GM12892 (cell line): ENCODE results near the gene PDE8A.

ENCODE experiments used
- DNase-seq: peaks from one replicate; pipeline ENCODE4 v3.0.0; 2011; ENCODE audit not compliant: insufficient read length
- FAIRE-seq: peaks from 2 replicates; lab custom pipeline; 2011; peaks lifted over from hg19 to GRCh38; lab: Jason Lieb, UNC
- POLR2A ChIP-seq: IDR thresholded peaks from 2 replicates; pipeline ENCODE4 v1.6.1; 2011; ENCODE audit warnings: low read depth, low read length, control low read depth
- POLR2AphosphoS5 ChIP-seq: IDR thresholded peaks from 2 replicates; pipeline ENCODE4 v1.6.1; 2011; ENCODE audit warnings: low read depth, low read length, control low read depth
- TAF1 ChIP-seq: IDR thresholded peaks from 2 replicates; pipeline ENCODE4 v1.6.1; 2011; ENCODE audit warnings: low read depth, mild to moderate bottlenecking, control low read depth, low read length, borderline replicate concordance

Gene PDE8A

DNA sequence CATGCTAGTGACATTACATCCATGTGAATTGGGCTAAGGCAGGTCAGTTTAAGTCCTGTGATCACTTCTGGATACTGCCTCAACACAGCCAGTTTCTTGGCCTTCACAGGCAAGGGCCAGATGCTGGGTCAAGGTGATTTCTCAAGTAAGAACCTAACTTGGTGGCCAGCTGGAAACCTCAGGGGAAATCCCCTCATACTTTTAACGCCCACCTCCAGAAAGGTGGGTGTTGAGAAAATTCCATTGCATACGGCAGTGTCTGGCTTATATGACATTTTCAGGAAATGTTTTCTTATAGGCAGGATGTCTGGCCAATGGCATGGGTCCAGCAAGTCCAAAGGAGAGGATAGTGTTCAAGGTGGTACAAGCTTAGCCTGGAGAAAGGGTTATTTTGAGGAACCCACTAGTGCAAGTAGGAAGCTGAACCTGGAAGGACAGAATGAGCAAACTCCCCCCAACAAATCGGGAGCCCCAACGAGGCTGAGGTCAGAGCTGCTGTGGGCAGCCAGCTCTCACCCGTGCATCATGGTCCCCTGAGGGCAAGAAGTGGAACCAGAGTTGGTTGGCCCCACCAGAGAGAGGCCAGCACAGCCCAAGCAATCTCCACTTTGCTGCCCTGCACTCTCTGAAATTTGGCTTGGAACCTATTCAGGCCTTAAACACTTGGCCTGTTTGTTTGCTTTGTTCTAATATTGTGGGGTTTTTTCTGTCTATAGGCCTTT, 135.4 kb downstream of the PDE8A start:
- TF ChIP-seq POLR2AphosphoS5 (no peak), POLR2A (no peak), TAF1 (no peak)
- DNase-seq (no peak), FAIRE-seq (no peak)

DNA sequence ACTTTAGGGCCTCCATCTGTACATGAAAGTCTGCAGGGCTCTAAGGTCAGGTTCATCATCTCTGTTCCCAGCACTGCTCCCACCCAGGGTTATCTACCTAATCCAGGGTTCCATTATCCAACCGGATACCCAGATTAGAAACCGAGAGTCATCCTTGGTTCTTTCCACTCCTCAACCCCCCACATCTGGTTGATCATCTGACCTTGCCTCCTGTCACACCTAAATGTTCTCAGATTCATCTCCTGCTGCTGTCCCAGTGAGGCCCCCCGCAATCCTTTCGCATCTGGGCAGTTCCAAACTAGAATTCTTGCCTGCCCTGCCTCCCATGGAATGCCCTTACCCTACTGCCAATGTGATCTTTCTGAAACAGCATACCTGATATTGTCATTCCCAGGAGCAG, 136.5 kb downstream of the PDE8A start:
- FAIRE-seq = no peak
- no peak for DNase-seq
- TF ChIP-seq POLR2A (no peak), POLR2AphosphoS5 (no peak), TAF1 (no peak)

DNA sequence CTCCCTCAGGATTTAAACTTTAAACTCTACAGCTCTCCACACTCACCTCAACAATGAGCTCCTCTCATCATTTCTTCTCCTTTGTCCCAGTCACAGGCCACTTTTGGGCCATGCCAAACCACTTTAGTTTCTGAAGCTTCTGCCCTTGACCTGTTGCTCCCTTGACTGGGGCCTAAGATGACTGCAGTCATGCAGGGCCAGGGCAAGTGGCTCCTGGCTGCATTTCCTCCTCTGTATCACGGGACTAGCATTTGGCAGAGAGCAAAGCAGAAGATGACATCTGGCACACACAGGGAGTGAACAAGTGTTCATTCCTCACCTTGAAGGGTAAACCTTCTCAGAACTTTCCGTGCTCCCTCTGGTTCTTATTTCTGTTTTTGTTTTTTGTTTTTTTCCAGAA, 136.9 kb downstream of the PDE8A start:
- no peak for DNase-seq
- no peak for FAIRE-seq
- no peak for TF ChIP-seq POLR2AphosphoS5
- TF ChIP-seq POLR2A = no peak
- no peak for TF ChIP-seq TAF1

DNA sequence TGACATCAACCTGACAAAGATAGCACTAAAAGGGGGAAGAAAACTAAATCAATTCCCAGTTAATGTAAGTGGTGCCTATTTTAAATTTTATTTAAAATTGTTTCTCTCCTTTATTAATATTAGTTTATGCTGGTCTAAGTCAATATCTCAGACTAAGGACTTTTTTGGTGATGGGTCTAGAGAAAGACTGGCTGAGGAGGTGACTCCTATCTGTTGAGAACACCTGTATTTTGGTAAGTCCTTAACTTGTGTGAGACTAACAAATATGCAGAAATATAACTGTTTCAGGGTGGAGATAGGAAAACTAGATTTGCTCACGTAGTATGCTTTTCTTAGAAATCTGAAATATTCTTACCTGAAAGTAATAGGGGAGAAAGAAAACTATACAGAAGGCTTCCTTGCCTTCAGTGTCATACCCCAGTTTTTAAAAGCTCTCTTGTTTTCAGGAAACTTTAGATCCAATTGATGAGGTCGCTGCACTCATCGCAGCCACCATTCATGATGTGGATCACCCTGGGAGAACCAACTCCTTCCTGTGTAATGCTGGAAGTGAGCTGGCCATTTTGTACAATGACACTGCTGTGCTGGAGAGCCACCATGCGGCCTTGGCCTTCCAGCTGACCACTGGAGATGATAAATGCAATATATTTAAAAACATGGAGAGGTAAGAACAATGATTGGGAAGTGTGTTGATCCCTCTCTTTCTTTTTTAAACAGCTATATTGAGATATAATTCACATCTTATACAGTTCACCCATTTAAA, 138.9 kb downstream of the PDE8A start:
- FAIRE-seq (no peak), DNase-seq (no peak)
- TF ChIP-seq TAF1 (no peak), POLR2A (no peak), POLR2AphosphoS5 (no peak)

DNA sequence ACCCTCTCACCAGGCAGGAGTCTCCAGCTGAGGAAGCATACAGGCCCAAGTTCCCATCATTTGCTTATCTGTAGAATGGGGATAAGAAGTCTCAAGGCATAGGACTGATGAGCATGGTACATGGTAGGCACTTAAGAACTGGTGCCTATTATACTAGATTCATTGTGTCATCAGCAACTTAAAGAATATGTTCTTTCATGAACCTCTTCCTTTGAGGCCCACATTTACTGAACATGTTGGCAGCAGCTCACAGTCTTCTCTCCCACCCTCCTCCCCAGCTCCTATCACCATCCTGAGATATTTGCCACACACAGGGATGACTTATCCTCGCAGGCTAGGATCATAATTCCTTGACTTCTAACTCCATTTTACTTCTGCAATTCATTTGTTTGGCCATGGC, 142.5 kb downstream of the PDE8A start:
- FAIRE-seq = no peak
- DNase-seq = no peak

DNA sequence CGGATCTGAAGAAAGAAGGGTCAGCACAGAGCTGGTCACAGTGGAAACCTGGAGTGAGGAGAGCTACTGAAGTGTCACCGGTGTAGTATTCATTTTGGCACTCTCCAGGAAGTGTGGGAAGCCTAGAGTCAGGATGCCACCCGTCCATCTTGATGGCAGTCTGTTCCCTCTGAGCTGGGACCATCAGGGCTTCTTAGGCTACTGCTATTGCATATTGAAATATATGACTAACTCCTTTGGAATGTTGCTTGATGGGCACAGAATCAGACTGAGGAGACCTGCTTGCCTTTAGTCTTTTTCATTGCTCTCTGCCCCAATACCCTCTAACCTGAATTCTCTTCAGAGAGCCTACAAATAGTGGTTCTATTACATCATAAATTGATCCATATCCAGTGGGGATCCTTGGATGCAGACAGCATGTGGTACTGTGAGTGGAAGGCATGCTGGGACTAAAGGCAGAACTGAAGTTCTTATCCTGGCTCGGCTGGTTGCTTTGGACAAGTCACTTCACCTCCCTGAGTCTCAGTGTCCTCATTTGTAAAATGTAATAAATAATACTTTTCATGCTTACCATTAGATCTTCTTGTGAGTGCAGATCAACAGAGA, 143.5 kb downstream of the PDE8A start:
- TF ChIP-seq POLR2AphosphoS5 (no peak), POLR2A (no peak), TAF1 (no peak)
- DNase-seq (no peak), FAIRE-seq (no peak)

More for the DNA sequence above, 142.5 kb downstream of the PDE8A start:
- no peak for TF ChIP-seq POLR2A
- no peak for TF ChIP-seq TAF1
- TF ChIP-seq POLR2AphosphoS5 = no peak

DNA sequence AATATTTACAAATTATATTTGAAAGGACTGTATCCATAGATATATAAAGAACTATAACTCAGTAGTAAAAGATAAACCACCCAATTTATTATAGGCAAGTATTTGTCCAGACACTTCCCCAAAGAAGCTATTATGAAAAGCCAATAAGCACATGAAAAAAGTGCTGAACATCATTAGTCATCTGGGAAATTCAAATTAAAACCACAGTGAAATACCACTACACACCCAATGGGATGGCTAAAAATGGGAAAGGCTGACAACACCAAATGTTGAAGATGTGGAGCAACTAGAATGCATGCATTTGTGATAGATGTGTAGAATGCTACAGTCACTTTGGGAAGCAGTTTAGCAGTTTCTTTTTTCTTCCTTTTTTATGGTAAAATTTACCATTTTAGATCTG, 147.0 kb downstream of the PDE8A start:
- FAIRE-seq (no peak), DNase-seq (no peak)
- TF ChIP-seq POLR2A (no peak), POLR2AphosphoS5 (no peak), TAF1 (no peak)

DNA sequence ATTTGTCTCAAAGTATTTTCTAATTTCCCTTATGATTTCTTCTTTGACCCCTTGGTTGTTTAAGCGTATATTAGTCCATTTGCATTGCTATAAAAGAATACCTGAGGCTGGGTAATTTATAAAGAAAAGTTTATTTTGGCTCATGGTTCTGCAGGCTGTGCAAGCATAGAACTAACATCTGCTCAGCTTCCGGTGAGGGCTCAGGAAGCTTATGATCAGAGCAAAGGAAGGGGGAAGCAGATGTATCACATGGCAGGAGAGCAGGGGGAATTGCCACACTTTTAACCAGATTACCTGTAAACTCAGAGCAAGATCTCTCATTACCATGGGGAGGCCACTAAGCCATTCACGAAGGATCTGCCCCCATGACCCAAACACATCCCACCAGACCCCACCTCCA, 148.2 kb downstream of the PDE8A start:
- TF ChIP-seq TAF1 (no peak), POLR2AphosphoS5 (no peak), POLR2A (no peak)
- no peak for DNase-seq
- FAIRE-seq = no peak

DNA sequence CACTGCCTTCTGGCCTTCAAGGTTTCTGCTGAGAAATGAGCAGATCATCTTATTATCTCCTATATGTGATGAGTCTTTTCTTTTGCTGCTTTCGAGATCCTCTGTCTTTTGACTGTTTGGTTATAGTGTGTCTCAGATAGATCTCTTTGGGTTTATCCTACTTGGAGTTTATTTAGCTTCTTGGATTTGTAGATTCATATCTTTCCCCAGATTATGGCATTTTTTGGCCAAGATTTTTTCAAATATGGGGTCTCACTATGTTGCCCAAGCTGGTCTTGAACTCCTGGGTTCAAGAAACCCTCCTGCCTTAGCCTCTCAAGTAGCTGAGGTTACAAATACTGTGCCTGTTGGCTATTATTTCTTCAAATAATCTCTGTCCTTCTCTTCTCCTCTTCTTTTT, 150.3 kb downstream of the PDE8A start:
- DNase-seq (no peak), FAIRE-seq (no peak)
- TF ChIP-seq TAF1 (no peak), POLR2A (no peak), POLR2AphosphoS5 (no peak)

DNA sequence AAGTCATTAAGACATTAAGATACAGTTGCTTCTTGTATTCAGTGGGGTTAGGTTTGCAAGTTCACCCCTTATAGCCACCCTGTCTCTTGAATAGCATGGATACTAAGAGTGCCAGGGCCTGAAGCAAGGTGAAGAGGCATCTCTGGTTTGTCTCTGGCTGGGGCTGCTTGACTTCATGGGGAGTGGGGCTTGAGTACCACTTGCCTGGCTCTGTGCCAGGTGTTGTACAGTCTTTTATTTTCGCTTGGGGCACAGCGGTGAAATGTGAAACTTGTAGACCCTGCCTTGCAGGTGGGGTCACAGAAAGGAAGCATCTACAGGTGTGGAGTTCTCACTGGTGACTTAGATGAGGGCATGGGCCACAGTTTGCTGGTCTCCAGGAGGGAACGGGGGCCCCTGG, 152.1 kb downstream of the PDE8A start:
- DNase-seq = no peak
- TF ChIP-seq POLR2A (no peak), POLR2AphosphoS5 (no peak), TAF1 (no peak)
- no peak for FAIRE-seq

DNA sequence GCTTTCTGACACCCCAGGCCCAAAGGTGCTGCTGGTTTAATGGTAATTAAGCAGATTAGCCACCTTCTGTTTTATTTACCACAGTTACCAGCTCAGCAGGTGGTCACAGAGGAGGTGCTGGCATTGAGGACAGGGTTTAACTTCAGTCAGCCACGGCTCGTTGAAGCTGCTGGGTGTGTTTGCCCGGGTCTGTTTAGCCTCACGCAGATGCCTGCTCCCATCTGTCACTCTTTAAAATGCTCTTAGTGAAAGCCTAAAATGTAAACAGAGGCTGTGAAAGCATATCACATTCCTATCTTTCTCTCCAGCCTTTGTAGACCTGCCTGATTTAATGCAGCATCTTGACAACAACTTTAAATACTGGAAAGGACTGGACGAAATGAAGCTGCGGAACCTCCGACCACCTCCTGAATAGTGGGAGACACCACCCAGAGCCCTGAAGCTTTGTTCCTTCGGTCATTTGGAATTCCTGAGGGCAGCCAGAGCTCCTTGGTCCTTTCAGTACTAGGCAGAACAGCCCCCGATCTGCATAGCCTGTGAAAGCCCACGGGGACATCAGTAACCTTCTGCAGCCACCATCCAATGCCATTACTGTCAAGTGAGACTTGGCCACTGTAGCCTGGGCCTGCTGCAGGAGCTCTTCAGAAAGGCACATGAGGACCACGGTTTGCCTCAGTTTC, 156.0 kb downstream of the PDE8A start:
- DNase-seq = no peak
- TF ChIP-seq POLR2AphosphoS5 = no peak
- TF ChIP-seq POLR2A = no peak
- TF ChIP-seq TAF1 = no peak
- no peak for FAIRE-seq

DNA sequence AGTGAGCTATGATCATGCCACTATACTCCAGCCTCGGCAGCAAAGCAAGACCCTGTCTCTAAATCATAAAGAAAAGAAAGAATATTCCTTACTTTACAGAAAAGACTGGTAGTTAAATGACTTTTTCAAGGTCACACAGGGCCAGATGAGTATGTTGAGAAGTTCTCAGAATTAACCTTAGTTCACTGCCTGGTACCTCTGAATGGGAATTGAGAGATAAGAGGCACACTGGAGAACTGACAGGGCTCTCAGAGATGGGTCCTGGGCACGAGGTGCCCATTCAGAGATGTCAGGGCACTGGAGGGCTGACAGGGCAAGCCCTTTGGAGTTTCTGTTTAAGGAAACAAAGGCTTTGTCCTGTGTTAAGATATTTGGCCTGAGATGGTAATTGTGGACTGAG, 157.7 kb downstream of the PDE8A start:
- DNase-seq = no peak
- TF ChIP-seq POLR2A = no peak
- no peak for TF ChIP-seq TAF1
- no peak for TF ChIP-seq POLR2AphosphoS5
- no peak for FAIRE-seq
